Astrocyte (in vitro differentiated cells and primary cell): Measurements from ENCODE around the gene METRN. TPM values are rescaled to one million over a fixed set of nuclear protein-coding genes. Genes with fewer than 3 reads are reported as not detected.

Source experiments
- DNase-seq: peaks from one replicate; pipeline ENCODE4 v3.0.0-alpha.2; 2010; ENCODE audit warnings: low read depth
- FAIRE-seq: peaks from 2 replicates; lab custom pipeline; 2011; peaks lifted over from hg19 to GRCh38; lab: Jason Lieb, UNC
- H2AFZ ChIP-seq: 2 replicates; pipeline ENCODE4 v1.6.0; 2012; ENCODE audit warnings: low read depth, low read length, inconsistent platforms
- H3K27ac ChIP-seq: 2 replicates; pipeline ENCODE4 v1.5.1; 2011; ENCODE audit warnings: low read depth, low read length, inconsistent platforms
- H3K27me3 ChIP-seq: 2 replicates; pipeline ENCODE4 v1.6.0; 2011; ENCODE audit warnings: low read length, inconsistent platforms; ENCODE audit not compliant: insufficient read depth
- H3K36me3 ChIP-seq: 2 replicates; pipeline ENCODE4 v1.5.1; 2011; ENCODE audit warnings: low read length, inconsistent platforms; ENCODE audit not compliant: insufficient read depth
- H3K4me1 ChIP-seq: 2 replicates; pipeline ENCODE4 v1.5.1; 2011; ENCODE audit warnings: low read length, inconsistent platforms; ENCODE audit not compliant: insufficient read depth
- H3K4me2 ChIP-seq: 2 replicates; pipeline ENCODE4 v1.6.0; 2012; ENCODE audit warnings: low read length, inconsistent platforms
- H3K4me3 ChIP-seq: 2 replicates; pipeline ENCODE4 v1.5.1; 2011; ENCODE audit warnings: low read depth, mild to moderate bottlenecking, low read length, inconsistent platforms; ENCODE audit not compliant: insufficient read depth
- H3K79me2 ChIP-seq: 2 replicates; pipeline ENCODE4 v1.6.0; 2012; ENCODE audit warnings: mild to moderate bottlenecking, low read length, inconsistent platforms; ENCODE audit not compliant: insufficient read depth
- H3K9ac ChIP-seq: 2 replicates; pipeline ENCODE4 v1.6.0; 2012; ENCODE audit warnings: mild to moderate bottlenecking, low read length, inconsistent platforms
- H3K9me3 ChIP-seq: 2 replicates; pipeline ENCODE4 v1.5.1; 2012; ENCODE audit warnings: low read depth, mild to moderate bottlenecking, low read length, inconsistent platforms; ENCODE audit not compliant: insufficient read depth
- H4K20me1 ChIP-seq: 2 replicates; pipeline ENCODE4 v1.6.0; 2012; ENCODE audit warnings: low read length, inconsistent platforms; ENCODE audit not compliant: insufficient read depth
- H3K27ac Mint-ChIP-seq: one replicate; pipeline ENCODE4 v1.8.0; 2021; ENCODE audit warnings: mild to moderate bottlenecking, mixed read lengths; ENCODE audit not compliant: unreplicated experiment
- H3K27me3 Mint-ChIP-seq: one replicate; pipeline ENCODE4 v1.8.0; 2021; ENCODE audit warnings: low read depth, mixed read lengths; ENCODE audit not compliant: unreplicated experiment
- H3K36me3 Mint-ChIP-seq: one replicate; pipeline ENCODE4 v1.8.0; 2021; ENCODE audit warnings: low read depth, mixed read lengths; ENCODE audit not compliant: unreplicated experiment
- H3K4me1 Mint-ChIP-seq: one replicate; pipeline ENCODE4 v1.8.0; 2021; ENCODE audit warnings: low read depth, mixed read lengths; ENCODE audit not compliant: unreplicated experiment
- H3K4me3 Mint-ChIP-seq: one replicate; pipeline ENCODE4 v1.8.0; 2021; ENCODE audit warnings: mild to moderate bottlenecking, moderate library complexity, mixed read lengths; ENCODE audit not compliant: unreplicated experiment
- H3K9me3 Mint-ChIP-seq: one replicate; pipeline ENCODE4 v1.8.0; 2021; ENCODE audit warnings: mild to moderate bottlenecking, mixed read lengths; ENCODE audit not compliant: unreplicated experiment
- EZH2 ChIP-seq: IDR thresholded peaks from 2 replicates; pipeline ENCODE4 v1.6.1; 2012; ENCODE audit warnings: mild to moderate bottlenecking, low read length, inconsistent platforms; ENCODE audit not compliant: insufficient read depth
- total RNA-seq: library from RNA; stranded (reverse); gene quantifications from 2 replicates; pipeline ENCODE4 v1.2.1, GENCODE V29; 2021
- TF ChIP-seq, protein P1 (sequence below): IDR thresholded peaks from 2 replicates; pipeline ENCODE4 v1.5.1; 2011; ENCODE audit warnings: low read depth, mild to moderate bottlenecking, inconsistent platforms, low read length, moderate library complexity; ENCODE audit not compliant: insufficient read depth

METRN gene
- total RNA-seq, 1 donor from 2014 or later = 31.5 TPM

DNA sequence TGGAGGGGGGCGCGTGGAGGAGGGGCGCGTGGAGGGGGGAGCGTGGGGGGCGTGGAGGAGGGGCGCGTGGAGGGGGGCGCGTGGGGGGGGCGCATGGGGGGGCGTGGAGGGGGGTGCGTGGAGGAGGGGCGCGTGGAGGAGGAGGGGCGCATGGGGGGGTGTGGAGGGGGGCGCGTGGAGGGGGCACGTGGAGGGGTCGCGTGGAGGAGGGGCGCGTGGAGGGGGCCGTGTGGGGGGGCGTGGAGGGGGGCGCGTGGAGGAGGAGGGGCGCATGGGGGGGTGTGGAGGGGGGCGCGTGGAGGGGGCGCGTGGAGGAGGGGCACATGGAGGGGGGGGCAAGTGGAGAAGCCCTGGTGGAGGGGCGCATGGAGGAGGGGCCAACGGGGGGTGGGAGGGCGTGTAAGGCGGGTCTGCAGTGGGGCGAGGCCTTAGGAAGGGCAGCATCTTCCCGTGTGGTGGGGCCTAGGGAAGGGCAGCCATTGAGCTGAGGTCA, 52.9 kb downstream of the METRN start:
- Histone ChIP-seq H3K27me3 (no peaks in the 10 kb centered on the region), H3K27ac (no peak overlapping the region), H4K20me1 (no peaks in the 10 kb centered on the region), H3K36me3 (no peaks in the 10 kb centered on the region), H3K79me2 (no peaks in the 10 kb centered on the region), H3K9ac (no peak overlapping the region), H3K4me2 (no peak overlapping the region), H2AFZ (no peak overlapping the region), H3K9me3 (no peaks in the 10 kb centered on the region), H3K4me3 (no peak overlapping the region), H3K4me1 (no peaks in the 10 kb centered on the region)
- H3K4me1 Mint-ChIP-seq = no peaks in the 10 kb centered on the region
- TF ChIP-seq, protein P1, sequence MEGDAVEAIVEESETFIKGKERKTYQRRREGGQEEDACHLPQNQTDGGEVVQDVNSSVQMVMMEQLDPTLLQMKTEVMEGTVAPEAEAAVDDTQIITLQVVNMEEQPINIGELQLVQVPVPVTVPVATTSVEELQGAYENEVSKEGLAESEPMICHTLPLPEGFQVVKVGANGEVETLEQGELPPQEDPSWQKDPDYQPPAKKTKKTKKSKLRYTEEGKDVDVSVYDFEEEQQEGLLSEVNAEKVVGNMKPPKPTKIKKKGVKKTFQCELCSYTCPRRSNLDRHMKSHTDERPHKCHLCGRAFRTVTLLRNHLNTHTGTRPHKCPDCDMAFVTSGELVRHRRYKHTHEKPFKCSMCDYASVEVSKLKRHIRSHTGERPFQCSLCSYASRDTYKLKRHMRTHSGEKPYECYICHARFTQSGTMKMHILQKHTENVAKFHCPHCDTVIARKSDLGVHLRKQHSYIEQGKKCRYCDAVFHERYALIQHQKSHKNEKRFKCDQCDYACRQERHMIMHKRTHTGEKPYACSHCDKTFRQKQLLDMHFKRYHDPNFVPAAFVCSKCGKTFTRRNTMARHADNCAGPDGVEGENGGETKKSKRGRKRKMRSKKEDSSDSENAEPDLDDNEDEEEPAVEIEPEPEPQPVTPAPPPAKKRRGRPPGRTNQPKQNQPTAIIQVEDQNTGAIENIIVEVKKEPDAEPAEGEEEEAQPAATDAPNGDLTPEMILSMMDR = no peak
- TF ChIP-seq EZH2 = no peak
- H3K27ac Mint-ChIP-seq = no peak overlapping the region
- FAIRE-seq (no peak), DNase-seq (no peak)
- H3K36me3 Mint-ChIP-seq = no peaks in the 10 kb centered on the region
- H3K27me3 Mint-ChIP-seq = peaks cover 6% of the 10 kb centered on the region
- no peaks in the 10 kb centered on the region for H3K9me3 Mint-ChIP-seq
- H3K4me3 Mint-ChIP-seq = no peak overlapping the region

DNA sequence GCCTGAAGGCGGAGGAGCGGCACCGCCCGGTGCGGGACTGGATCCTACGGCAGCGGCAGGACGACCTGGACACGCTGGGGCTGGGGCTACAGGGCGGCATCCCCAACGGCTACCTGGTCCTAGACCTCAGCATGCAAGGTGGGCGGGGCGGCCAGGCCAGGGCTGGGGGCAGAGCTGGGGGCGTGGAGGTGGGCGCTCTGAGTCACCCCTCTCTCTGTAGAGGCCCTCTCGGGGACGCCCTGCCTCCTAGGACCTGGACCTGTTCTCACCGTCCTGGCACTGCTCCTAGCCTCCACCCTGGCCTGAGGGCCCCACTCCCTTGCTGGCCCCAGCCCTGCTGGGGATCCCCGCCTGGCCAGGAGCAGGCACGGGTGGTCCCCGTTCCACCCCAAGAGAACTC, 53.5 kb downstream of the METRN start:
- no peaks in the 10 kb centered on the region for H4K20me1 ChIP-seq
- H3K27me3 ChIP-seq = no peaks in the 10 kb centered on the region
- H3K4me2 ChIP-seq = no peak overlapping the region
- no peaks in the 10 kb centered on the region for H3K9me3 ChIP-seq
- no peak overlapping the region for H3K4me3 Mint-ChIP-seq
- H3K9me3 Mint-ChIP-seq = no peaks in the 10 kb centered on the region
- FAIRE-seq (no peak), DNase-seq (no peak)
- H3K4me1 ChIP-seq = no peaks in the 10 kb centered on the region
- no peaks in the 10 kb centered on the region for H3K36me3 Mint-ChIP-seq
- no peak overlapping the region for H3K27ac ChIP-seq
- no peak overlapping the region for H3K4me3 ChIP-seq
- H3K4me1 Mint-ChIP-seq = no peaks in the 10 kb centered on the region
- TF ChIP-seq, protein P1 = no peak
- TF ChIP-seq EZH2 = no peak
- H3K36me3 ChIP-seq = no peaks in the 10 kb centered on the region
- H2AFZ ChIP-seq = no peak overlapping the region
- H3K9ac ChIP-seq = no peak overlapping the region
- peaks cover 6% of the 10 kb centered on the region for H3K27me3 Mint-ChIP-seq
- H3K27ac Mint-ChIP-seq = no peak overlapping the region
- H3K79me2 ChIP-seq = no peaks in the 10 kb centered on the region

Other genes starting within 250 kb of the METRN start
- gene CAPN15, start 187.4 kb upstream of the METRN start, total RNA-seq = 33.6 and 38.7 TPM in 2 replicates
- 0.09 TPM in 1 of 2 replicates, not detected in the other for gene PRR35, start 154.7 kb upstream of the METRN start, total RNA-seq
- gene NHLRC4, start 148.1 kb upstream of the METRN start, total RNA-seq = 0.50 and 0.73 TPM in 2 replicates
- gene PIGQ, start 145.2 kb upstream of the METRN start, total RNA-seq = 22.2 and 22.4 TPM in 2 replicates
- 12.6 and 13.0 TPM in 2 replicates for gene RAB40C, start 125.1 kb upstream of the METRN start, total RNA-seq
- gene WFIKKN1, start 84.1 kb upstream of the METRN start, total RNA-seq = 0.43 and 0.89 TPM in 2 replicates
- 56.4 and 59.6 TPM in 2 replicates for gene METTL26, start 78.8 kb upstream of the METRN start, total RNA-seq
- gene MCRIP2, start 73.3 kb upstream of the METRN start, total RNA-seq = 20.9 and 23.7 TPM in 2 replicates
- 16.1 and 21.2 TPM in 2 replicates for gene WDR90, start 65.8 kb upstream of the METRN start, total RNA-seq
- 87.3 and 93.2 TPM in 2 replicates for gene RHOT2, start 47.0 kb upstream of the METRN start, total RNA-seq
- gene RHBDL1, start 39.4 kb upstream of the METRN start, total RNA-seq = 4.0 and 4.9 TPM in 2 replicates
- 138 and 140 TPM in 2 replicates for gene STUB1, start 34.7 kb upstream of the METRN start, total RNA-seq
- 24.6 and 26.8 TPM in 2 replicates for gene JMJD8, start 30.8 kb upstream of the METRN start, total RNA-seq
- gene WDR24, start 24.7 kb upstream of the METRN start, total RNA-seq = 8.2 and 9.5 TPM in 2 replicates
- 3.7 and 5.2 TPM in 2 replicates for gene FBXL16, start 9.3 kb upstream of the METRN start, total RNA-seq
- gene ANTKMT, start 6.0 kb downstream of the METRN start, total RNA-seq = 22.6 and 26.6 TPM in 2 replicates
- 2.1 and 4.7 TPM in 2 replicates for gene CCDC78, start 11.3 kb downstream of the METRN start, total RNA-seq
- gene HAGHL, start 12.0 kb downstream of the METRN start, total RNA-seq = 15.5 and 17.6 TPM in 2 replicates
- gene CIAO3, start 25.9 kb downstream of the METRN start, total RNA-seq = 18.5 and 19.6 TPM in 2 replicates
- not detected in 2 replicates for gene MSLN, start 45.6 kb downstream of the METRN start, total RNA-seq
- gene RPUSD1, start 73.3 kb downstream of the METRN start, total RNA-seq = 27.5 and 28.8 TPM in 2 replicates
- 9.8 and 14.8 TPM in 2 replicates for gene CHTF18, start 73.5 kb downstream of the METRN start, total RNA-seq
- not detected in 2 replicates for gene GNG13, start 85.6 kb downstream of the METRN start, total RNA-seq